Left cardiac atrium (tissue), 4 donors: ENCODE measurements around the gene ARL3. TPM values are rescaled to one million over a fixed set of nuclear protein-coding genes. Genes with fewer than 3 reads are reported as not detected.
A peak's percentile ranks its signal among the peaks of the same experiment; 100 is the strongest.

ENCODE experiments used
- ATAC-seq, 2 donors: fragments of 200-7000 bp; cut with Tn5 transposase; one replicate each; pipeline ENCODE4 v1.9.1; 2020; ENCODE audit warnings: mild to moderate bottlenecking in 2 of 2, moderate library complexity in 2 of 2
- DNase-seq: peaks from one replicate; pipeline ENCODE4 v3.0.0-alpha.2; 2020
- intact Hi-C, 2 donors: fragments of 100-400 bp; cut with DNase I; formaldehyde crosslinking; loops; one replicate each; pipeline versions ENCODE4 v1.14.1 to v1.15.1; 2022 to 2023
- total RNA-seq, 2 donors: library from RNA; stranded (reverse); fragmentation: NEBNext Ultra II Directional; extraction: Animal tissue kit (Norgen Biotek cat#: 25700); gene quantifications; one replicate each; pipeline ENCODE4 v1.2.1, GENCODE V29; 2021
- donor health status: DM: no; HTN: yes; CAD: no.
- donor health status: DM: no; HTN: yes; CAD: no; lungs with severe emphysema.
- donor health status: DM: yes; HTN: yes; CAD: no.
- donor health status: Dilated cardiomyopathy.

The ARL3 gene
- total RNA-seq, 2 donors from 2014 or later, result 12.0 to 12.4 TPM

- ATAC-seq (peak in 1 of 2 donors; percentile 2), DNase-seq (no peak)
- intact Hi-C loops, result loop anchor here (5.0 kb wide), 1 partner anchor 50 kb away; no protein-coding TSS in a partner anchor
Measured at GRCh38 chr10:102646610-102647442, 67.4 kb downstream of the ARL3 start.

GRCh38 chr10:102645741-102646609 is 68.2 kb downstream of the ARL3 start:
- intact Hi-C loops, result loop anchor here (5.0 kb wide), 1 partner anchor 49 kb away; no protein-coding TSS in a partner anchor
- ATAC-seq (peak; percentile 28 to 52), DNase-seq (peak; percentile 92)

GRCh38 chr10:102645388-102645740 is 68.8 kb downstream of the ARL3 start:
- peak; percentile 2 to 6 for ATAC-seq
- intact Hi-C loops, result loop anchor here (5.0 kb wide), 1 partner anchor 48 kb away; no protein-coding TSS in a partner anchor
- DNase-seq, result peak; percentile 79

GRCh38 chr10:102644646-102645387 is 69.4 kb downstream of the ARL3 start:
- peak; percentile 20 to 25 for ATAC-seq
- DNase-seq, result peak; percentile 86
- intact Hi-C loops, result loop anchor here (5.0 kb wide), 1 partner anchor 48 kb away; no protein-coding TSS in a partner anchor

- peak; percentile 5 to 6 for ATAC-seq
- DNase-seq, result peak; percentile 65
- intact Hi-C loops, result no loop called here
Measured at GRCh38 chr10:102644066-102644645, 70.0 kb downstream of the ARL3 start, which contains the start of gene TRIM8. Gene TRIM8 (plus strand): TSS chr10:102644479. CDS start chr10:102644618, 139 bp downstream.

GRCh38 chr10:102643336-102644065 is 70.7 kb downstream of the ARL3 start:
- intact Hi-C loops, result no loop called here
- DNase-seq (peak; percentile 79), ATAC-seq (peak; percentile 14 to 28)

- intact Hi-C loops, result no loop called here
- ATAC-seq, result peak; percentile 0 to 2
Measured at GRCh38 chr10:102642736-102643335, 71.4 kb downstream of the ARL3 start.

GRCh38 chr10:102641880-102642735 is 72.1 kb downstream of the ARL3 start:
- intact Hi-C loops, result no loop called here
- ATAC-seq (peak; percentile 67 to 77), DNase-seq (peak; percentile 99)

More at GRCh38 chr10:102642736-102643335, 71.4 kb downstream of the ARL3 start:
- DNase-seq, result peak; percentile 68

GRCh38 chr10:102641402-102641801 is 72.8 kb downstream of the ARL3 start:
- no peak for ATAC-seq
- DNase-seq, result no peak
- intact Hi-C loops, result no loop called here

- DNase-seq (no peak), ATAC-seq (no peak)
- intact Hi-C loops, result no loop called here
Measured at GRCh38 chr10:102639537-102639936, 74.7 kb downstream of the ARL3 start.

GRCh38 chr10:102635377-102635776 is 78.8 kb downstream of the ARL3 start:
- intact Hi-C loops, result no loop called here
- DNase-seq (no peak), ATAC-seq (no peak)

- ATAC-seq (no peak), DNase-seq (no peak)
- intact Hi-C loops, result no loop called here
Measured at GRCh38 chr10:102634686-102635085, 79.5 kb downstream of the ARL3 start.

GRCh38 chr10:102633848-102634247 is 80.3 kb downstream of the ARL3 start:
- DNase-seq, result peak; percentile 11
- intact Hi-C loops, result no loop called here
- ATAC-seq, result no peak

- peak; percentile 12 to 42 for ATAC-seq
- intact Hi-C loops, result no loop called here
- peak; percentile 75 for DNase-seq
Measured at GRCh38 chr10:102633287-102633686, 80.9 kb downstream of the ARL3 start.

- intact Hi-C loops, result no loop called here
- ATAC-seq, result peak; percentile 48 to 64
- peak; percentile 40 for DNase-seq
Measured at GRCh38 chr10:102632394-102633111, 81.6 kb downstream of the ARL3 start.
